ENCODE results near the gene BMERB1.

Gene BMERB1

DNA sequence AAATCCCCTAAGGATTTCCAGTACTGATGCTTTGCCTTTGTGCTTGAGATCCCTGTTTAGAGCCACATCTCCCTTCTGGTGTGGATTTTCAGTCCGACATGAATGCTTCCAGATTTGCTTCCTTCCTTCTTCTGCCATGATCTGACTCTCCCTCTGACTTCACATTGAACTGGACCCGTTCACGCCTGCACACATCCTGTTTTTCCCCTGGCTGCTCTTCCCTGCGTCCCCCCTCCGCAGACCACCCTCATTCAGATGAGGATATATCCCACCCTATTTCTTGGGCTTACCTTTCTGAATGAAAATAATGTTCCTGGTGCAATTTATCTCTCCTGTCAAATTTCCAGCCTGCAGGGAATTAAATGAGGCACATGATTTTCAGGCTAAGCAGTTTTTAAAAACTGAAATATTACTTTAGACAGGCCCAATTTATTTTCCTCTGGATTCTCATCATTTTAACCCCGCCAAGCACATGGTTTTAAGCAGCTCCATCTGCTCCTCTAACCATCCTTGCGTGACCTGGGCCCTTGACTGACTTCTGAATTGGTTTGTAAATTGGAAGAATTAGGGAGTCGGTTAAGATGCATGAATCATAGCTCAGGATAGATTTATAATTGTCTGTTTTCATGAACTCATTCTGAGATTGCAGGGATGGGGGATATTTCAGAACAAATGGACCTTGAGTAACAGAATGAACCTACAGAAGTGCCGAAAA lies 59.2 kb downstream of the BMERB1 start:
- DNase-seq (ENCODE audit: insufficient read length, low spot score) (no peak), FAIRE-seq (no peak)

DNA sequence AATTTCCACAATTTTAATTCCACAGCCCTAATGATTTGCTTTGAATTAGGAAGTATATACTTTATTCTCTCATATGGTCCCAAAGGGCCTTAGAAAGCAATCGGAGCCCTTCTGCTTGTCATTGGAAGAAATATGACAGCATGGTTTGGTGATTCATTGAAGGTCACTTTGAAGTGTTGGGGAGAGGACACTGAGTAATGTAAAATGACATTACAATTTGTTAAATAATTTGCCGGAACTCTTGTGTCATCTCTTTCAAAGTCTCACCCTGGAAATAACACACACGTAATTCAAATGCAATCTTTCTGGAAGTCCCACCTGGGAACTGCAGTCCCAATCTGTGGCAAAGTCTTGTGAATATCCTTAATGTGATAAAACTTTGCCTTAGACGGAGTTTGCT lies 59.8 kb downstream of the BMERB1 start:
- DNase-seq (ENCODE audit: insufficient read length, low spot score) (no peak), FAIRE-seq (no peak)

DNA sequence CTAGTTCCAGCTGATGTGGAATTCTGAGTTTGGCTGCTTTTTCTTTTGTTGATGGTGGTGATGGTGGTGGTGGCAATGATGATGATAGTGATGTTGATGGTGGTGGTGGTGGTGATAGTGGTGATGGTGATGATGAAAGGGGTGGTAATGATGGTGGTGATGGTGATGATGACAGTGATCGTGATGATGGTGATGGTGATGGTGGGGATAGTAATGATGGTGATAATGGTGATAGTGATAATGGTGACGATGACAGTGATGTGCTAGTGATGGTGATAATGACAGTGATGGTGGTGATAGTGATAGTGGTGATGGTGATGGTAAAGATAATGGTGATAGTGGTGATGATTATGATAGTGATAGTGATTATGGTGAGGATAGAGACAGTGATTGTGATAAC lies 61.5 kb downstream of the BMERB1 start:
- DNase-seq (ENCODE audit: insufficient read length, low spot score) (no peak), FAIRE-seq (no peak)

DNA sequence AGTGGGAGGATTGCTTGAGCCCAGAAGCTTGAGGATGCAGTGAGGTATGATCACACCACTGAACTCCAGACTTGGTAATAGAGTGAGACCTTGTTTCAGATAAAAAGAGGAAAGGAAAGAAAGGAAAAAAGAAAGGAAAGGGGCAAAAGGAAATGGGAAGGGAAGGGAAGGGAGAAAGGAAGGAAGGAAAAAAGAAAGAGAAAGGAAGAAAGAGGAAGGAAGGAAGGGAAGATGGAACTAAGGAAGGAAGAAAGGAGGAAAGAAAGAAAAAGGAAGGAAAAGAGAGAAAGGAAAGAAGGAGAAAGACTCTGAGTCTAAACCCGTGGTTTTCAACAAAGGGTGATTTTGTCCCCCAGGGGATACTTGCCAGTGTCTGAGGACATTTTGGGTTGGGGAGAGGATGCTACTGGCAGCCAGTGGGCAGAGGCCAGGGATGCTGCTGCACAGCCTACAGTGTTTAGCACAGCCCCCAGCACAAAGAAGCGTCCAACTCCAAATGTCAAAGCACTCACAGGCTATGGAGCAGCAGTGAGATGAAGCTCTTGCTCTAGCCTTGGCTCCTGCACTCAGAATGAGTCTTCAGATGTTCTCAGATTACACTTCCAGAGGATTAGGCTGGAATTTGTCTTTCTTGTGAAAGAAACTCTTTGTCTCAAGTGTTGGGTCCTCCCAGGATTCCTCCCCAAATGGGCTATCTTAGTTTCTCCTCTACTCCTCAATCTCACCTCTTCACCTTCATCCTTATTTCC lies 64.2 kb downstream of the BMERB1 start:
- FAIRE-seq: no peak
- DNase-seq (ENCODE audit: insufficient read length, low spot score): no peak

DNA sequence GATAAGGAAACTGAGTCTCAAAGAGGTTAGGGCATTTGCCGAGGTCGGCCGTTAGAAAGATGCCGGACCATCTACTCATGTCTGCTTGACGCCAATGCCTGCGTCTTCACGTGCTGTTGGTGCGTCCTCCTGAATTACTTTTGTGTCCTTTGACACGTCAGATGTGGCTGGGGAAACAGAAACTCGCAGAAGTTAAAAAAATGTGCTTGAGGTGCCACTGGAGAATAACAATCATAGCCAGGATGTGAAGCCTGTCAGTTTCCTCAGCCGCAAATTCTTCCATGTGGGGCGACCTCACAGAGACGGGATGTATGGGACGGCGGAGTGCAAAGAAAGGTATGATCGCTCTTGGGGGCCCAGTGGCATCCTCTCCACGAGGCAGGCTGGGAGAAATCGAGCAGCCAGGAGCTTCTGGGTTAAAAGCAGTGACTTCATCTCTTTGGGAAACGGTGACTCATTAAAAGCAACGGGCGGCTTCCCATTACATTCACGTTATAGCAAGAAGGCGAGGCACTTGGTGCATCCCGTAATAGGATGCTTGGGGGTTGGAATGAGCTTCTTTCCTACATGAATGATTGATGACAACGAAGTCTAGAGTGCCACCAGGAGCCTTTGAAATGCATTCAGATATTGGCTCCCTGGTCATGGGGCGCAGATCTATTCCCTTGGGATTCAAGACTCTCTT lies 67.8 kb downstream of the BMERB1 start:
- FAIRE-seq (no peak), DNase-seq (ENCODE audit: insufficient read length, low spot score) (no peak)

DNA sequence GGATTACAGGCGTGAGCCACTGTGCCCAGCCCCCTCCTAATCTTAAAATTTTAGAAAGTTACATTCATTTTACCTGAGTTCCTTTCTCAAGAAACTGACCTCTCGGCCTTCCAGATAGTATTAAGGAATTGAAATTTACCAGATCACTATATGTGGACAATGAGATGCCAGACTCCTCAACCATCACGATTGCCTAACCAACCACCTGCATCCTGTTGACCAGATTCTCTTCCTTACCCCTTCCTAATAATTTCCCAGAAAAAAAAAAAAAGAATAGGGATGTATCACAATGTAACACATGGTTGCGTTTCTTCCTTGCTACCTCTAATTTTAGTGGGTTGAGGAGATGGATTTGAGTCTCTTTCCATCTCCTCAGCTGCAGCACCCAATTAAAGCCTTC lies 72.1 kb downstream of the BMERB1 start:
- DNase-seq (ENCODE audit: insufficient read length, low spot score) (no peak), FAIRE-seq (no peak)

DNA sequence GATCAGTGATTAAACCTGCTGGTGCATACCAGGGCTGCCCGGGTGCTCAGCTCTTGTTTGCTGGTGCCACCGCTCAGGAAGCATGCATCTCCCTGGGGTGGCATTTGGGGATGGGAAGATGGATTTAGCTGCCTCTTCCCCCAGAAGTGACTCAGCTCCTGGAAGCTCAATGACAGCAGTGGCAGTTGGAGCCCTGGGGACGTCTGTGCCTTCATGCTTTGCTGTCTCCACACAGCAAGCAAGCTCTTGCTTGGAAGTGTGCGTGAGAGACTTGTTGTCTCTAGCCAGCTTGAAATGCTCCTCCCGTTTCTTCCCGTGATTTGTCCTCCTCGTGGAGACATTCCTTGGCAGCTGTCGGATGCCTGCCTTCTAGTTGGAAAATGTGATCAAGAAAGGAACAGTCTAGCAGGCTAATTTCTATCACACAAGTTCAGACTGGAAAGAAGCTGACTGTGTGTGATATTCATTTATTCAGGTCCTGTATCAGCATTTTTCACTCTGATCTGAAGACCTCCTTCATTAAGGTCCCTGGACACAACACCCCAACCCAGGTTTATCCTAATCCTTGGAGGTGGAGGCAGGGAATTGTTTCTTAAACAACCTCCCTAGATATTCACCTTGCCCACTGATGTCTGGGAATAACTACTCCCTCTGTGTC lies 73.0 kb downstream of the BMERB1 start:
- DNase-seq (ENCODE audit: insufficient read length, low spot score) (no peak), FAIRE-seq (no peak)

DNA sequence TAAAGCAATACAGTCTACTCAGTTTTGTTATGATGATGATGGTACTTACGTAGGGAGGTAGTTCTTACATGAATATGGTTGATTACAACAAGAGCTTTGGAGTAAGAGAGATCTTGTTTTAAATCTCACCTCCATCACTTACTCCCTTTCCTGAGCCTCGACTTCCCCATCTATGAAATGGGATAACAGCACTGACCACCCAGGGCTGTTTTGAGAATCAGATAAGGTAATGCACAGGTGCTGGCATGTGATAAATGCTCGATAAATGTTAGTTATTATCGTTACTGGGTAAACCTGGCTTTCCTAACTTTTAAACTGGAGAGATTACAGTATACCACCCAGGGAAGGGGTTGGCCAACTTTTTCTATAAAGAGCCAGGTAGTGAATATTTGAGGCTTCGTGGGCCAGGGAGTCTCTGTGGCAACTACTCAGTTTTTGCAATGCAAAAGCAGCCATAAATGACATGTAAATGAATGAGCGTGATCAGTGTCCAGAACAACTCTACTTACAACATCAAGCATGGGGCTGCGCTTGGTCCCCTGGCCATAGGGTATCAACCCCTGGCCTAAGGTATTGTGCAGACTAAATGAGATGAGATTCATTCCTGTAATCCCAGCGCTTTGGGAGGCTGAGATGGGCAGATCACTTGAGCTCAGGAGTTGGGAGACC lies 73.7 kb downstream of the BMERB1 start:
- no peak for FAIRE-seq
- DNase-seq (ENCODE audit: insufficient read length, low spot score): no peak

DNA sequence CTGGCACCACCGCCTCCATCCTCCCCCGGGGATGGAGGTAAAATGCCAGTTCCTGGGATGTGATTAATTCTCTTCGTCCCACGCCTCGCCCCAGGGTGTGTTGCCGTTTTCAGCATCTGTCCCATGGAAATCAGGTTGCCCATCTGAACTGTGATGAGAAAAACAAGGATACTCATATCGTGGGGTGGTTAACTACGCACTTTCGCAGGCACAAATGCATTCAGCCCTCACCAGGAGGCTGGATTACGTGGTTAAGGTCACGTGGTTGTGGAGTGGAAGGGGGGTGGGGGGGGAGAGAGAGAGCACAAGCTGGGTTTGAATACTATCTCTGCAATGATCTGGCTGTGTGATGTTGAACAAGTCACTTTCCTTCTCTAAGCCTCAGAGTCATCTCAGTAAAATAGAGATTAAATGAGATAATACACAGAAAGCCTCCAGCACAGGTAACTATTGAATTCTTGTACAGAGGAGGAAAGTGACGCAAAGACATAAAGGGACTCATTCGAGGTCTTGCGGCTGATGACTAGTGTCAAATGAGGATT lies 74.7 kb downstream of the BMERB1 start:
- DNase-seq (ENCODE audit: insufficient read length, low spot score) (no peak), FAIRE-seq (no peak)

DNA sequence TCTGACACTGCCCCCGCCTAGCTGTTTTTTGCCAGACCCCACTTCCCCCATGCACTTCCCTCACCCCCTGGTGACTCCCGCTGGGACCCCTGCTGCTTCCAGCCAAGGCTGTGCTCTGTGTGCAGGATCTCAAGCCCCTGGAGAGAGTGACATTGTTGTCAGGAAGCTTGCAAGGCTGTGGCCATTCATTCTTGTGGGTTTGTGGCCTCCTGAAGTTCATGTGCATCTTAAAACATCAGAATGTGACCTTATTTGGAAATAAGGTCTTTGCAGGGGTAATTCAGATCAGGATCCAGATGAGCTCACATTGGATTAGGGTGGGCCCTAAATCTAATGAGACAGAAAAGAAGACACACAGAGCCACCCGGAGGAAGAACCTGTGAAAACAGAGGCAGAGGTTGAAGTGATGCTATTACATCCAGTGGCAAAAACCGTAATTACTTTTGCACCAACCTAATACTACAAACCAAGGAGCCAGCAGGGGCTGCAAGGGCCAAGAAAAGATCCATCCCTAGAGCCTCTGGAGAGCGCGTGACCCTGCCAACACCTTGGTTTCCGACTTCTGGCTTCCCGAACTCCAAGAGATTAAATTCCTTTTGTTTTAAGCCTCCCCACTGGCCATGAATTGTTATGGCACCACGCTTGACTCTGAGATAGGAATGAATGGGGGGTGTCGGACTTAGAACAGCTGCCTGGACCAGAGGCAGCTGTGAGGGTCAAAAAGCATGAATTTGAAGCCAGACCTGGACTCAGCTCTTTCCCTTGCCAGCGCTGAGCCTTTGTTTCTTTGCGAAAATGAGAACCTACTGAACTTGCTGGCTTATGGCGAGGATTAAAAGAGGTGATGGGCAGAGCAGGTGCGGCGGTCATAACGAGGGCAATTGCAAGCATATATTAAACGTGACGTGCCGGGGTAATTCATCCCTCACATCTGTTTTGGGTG lies 75.5 kb downstream of the BMERB1 start:
- FAIRE-seq: no peak
- no peak for DNase-seq (ENCODE audit: insufficient read length, low spot score)

DNA sequence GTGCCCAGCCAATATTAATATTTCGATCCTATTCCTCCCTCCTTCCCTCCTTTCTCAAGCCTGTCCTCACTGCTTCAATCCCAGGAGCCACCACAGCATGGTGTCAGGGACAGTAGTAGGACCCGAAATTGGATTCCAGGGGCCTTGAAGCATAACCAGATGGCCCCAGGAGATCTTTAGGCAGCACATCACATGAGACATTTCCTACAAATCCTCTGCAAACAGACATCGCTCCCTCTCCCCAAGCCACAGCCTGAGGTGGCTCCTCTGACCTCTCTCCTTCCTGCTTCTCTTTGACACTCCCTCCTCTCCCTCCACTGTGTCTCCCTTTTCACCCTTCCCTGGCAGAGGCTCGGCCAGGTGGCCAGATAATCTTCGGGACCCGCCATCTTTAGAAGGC lies 76.6 kb downstream of the BMERB1 start:
- FAIRE-seq (no peak), DNase-seq (ENCODE audit: insufficient read length, low spot score) (no peak)

DNA sequence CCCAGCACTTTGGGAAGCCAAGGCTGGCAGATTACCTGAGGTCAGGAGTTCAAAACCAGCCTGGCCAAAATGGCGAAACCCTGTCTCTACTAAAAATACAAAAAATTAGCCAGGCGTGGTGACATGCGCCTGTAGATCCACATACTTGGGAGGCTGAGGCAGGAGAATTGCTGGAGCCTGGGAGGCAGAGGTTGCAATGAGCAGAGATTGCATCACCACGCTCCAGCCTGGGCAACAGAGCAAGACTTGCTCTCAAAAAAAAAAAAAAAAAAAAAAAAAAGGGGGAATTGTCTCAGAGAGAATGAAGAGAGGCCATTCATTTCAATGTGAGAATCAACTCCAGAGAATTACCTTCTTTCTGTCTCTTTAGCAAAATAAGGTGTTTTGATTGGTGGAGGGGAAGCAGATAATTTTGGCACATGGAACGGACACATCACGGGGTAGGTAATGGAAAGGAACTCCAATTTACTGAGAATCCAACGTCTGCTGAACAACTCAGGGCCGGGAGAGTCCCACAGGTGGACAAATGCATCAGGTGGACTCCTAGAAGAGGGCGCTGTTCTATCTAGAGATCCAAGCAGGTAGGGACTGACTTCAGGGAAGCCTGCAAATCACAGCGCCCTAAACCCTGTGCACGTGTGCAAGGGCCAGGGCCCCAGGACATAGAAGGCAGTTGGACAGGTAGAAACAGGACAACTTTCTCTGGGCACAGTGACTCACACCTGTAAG lies 77.5 kb downstream of the BMERB1 start:
- FAIRE-seq: no peak
- no peak for DNase-seq (ENCODE audit: insufficient read length, low spot score)

DNA sequence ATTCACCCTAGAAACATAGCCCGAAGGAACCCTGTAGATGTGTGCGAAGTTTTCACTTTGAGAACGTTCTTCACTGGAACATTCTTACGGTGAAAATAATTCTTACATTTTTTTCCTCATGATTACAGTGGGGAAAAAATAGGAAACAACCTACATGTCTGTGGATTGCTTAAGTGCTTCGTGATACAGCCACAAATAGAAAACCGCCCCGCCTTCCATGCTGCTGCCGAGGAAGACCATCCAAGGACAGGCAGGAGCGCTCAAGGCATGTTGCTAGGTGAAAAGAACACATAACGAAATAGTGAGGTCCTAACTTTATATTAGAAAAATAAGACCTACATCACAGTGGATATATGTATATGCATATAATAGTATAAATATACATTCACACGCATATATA lies 78.8 kb downstream of the BMERB1 start:
- DNase-seq (ENCODE audit: insufficient read length, low spot score): no peak
- no peak for FAIRE-seq

DNA sequence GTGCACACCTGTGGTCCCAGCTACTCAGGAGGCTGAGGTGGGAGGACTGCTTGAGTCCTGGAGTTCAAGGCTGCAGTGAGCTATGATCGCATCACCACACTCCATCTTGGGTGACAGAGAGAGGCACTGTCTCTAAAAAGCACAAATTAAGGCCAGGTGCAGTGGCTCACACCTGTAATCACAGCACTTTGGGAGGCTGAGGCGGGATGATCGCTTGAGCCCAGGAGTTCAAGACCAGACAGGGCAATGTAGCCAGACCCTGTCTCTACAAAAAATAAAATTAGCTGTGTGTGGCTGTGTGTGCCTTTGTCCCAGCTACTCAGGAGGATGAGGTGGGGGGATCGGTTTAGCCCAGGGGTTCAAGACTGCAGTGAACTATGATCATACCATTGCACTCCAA lies 81.6 kb downstream of the BMERB1 start:
- DNase-seq (ENCODE audit: insufficient read length, low spot score): no peak
- FAIRE-seq: no peak

DNA sequence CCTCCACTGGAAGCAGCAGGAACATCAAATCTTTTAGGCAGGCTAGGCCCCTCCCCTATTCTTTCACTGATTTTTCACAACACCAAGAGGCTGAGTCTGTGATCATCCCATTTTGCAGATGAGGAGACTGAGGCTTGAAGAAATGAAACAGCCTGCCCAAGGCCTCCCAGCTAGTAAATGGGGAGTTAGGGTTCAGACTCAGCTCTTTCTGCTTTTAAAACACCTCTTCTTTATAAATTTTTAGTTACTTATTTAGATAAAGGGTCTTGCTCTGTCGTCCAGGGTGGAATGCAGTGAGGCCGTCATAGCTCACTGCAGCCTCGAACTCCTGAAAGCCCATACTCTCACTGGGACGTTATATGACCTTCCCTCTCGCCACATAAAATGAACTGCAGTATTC lies 82.2 kb downstream of the BMERB1 start:
- no peak for DNase-seq (ENCODE audit: insufficient read length, low spot score)

DNA sequence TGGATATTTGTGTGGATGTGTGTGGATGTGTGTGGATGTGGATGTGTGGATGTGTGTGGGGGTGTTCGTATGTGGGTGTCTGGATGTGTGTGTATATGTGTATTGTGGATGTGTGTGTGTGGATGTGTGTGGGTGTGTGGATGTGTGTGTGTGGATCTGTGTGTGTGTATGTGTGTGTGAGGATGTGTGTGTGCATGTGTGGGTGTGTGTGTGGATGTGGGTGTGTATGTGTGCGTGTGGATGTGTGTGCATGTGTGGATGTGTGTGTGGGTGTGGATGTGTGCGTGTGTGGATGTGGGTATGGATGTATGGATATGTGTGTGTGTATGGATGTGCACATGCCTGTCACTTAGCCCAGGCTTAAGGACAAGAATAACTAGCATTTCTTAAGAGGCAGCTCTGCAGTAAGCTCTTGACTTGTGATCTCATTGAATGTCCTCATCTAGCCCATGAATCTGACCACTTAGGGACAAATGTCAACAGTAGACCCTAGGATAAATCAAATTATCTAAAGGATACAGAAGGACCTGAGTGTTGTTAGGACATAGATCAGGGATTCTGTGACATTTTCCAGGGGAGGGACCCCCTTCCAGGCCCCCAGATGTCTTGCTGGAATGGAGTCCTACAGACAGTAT lies 83.5 kb downstream of the BMERB1 start:
- no peak for FAIRE-seq
- no peak for DNase-seq (ENCODE audit: insufficient read length, low spot score)

More for the DNA sequence above, 82.2 kb downstream of the BMERB1 start:
- FAIRE-seq: no peak

DNA sequence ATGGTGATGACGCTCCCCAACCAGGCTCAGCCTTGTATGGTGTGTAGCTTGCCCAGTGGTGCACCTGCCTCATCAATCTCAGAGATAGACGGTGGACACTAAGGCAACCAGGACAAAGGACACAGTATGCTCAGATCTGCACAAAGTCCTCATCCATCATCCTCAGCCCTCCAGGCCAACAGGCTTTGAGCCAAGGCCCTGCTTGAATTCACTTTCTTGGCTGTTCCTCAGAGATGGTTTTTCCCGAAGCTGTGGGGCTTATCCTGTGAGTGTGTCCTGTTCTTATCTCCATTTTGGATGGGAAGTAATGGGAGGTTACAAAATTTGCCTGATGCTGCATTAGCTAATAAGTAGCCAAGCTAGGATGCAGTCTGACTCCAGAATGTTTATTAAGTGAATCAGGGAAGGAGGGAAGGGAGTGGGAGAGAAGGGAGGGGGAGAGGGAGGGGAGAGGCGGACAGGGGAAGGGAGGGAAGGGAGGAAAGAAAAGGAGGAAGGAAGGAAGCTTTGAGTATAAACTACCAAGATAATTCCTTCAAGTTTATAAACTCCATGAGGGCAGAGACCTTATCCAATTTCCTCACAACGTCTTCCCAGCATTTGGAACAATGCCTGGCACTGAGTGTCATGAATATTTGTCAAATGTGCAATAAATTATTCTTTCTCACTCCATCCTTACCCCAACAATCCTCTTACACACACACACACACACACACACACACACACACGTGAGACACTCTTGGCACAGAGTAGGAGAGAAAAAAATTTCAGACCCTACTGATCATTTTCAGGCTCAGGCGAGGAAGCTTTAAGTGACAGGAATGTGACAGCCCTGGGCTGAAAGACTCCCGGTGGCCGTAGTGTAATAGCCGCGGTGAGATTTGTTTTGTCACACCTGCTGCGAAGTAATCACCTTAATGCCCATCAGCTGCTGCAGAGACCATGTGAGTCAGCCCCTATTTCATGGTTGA lies 84.3 kb downstream of the BMERB1 start:
- DNase-seq (ENCODE audit: insufficient read length, low spot score): no peak
- no peak for FAIRE-seq
